HFF-Myc (cell line): ENCODE measurements around the gene CLASRP.

ENCODE experiments used
- DNase-seq: peaks from one replicate; pipeline ENCODE4 v3.0.0-alpha.2; 2011; ENCODE audit warnings: low read depth; ENCODE audit errors: extremely low read depth
- H3K4me3 ChIP-seq: replicated peaks from 2 replicates; pipeline ENCODE4 v1.5.1; 2011; ENCODE audit warnings: low read depth, mild to moderate bottlenecking, control low read depth, low read length
- TF ChIP-seq, protein P1 (sequence below): IDR thresholded peaks from 2 replicates; pipeline ENCODE4 v1.5.1; 2012; ENCODE audit warnings: mild to moderate bottlenecking, low read depth, low read length, control low read depth; ENCODE audit errors: missing control alignments

Gene CLASRP

DNA sequence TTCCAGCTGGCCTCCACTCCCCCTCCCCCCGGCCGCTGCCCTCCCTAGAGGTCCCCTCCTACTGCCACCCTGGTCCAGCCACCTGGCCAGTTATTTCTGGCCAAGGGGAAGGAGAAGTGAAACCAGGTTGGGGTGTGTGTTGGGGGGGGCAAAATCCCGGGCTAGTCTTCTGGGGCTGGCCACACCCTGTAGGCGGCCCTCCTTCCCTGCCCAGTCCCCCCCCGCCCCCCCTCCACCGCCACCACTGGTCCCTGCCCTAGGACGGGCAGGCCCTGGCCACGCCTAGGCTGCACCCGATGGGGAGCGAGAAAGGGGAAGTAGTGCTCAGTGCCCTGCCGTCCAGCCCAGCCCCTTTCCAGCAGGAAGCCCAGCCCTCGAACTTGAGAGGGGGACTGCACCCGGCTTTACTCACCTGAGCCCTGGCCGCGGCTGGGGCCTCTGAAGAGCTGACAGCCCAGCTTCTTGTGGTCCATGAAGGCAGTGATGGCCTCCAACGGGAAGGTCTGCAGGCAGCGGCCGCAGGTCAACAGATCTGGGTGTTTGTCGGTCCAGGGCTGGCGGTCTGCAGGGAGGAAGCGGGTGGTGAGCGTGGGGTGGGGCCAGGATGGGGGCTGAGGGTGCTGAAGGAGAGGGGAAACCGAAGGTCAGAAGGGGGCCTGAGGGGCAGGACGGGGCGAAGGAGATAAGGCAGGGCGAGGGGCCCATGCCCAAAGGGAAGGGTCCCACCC, 36.6 kb downstream of the CLASRP start:
- DNase-seq = no peak
- TF ChIP-seq, protein P1, sequence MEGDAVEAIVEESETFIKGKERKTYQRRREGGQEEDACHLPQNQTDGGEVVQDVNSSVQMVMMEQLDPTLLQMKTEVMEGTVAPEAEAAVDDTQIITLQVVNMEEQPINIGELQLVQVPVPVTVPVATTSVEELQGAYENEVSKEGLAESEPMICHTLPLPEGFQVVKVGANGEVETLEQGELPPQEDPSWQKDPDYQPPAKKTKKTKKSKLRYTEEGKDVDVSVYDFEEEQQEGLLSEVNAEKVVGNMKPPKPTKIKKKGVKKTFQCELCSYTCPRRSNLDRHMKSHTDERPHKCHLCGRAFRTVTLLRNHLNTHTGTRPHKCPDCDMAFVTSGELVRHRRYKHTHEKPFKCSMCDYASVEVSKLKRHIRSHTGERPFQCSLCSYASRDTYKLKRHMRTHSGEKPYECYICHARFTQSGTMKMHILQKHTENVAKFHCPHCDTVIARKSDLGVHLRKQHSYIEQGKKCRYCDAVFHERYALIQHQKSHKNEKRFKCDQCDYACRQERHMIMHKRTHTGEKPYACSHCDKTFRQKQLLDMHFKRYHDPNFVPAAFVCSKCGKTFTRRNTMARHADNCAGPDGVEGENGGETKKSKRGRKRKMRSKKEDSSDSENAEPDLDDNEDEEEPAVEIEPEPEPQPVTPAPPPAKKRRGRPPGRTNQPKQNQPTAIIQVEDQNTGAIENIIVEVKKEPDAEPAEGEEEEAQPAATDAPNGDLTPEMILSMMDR = no peak
- peak overlapping the region; percentile 67 for H3K4me3 ChIP-seq

DNA sequence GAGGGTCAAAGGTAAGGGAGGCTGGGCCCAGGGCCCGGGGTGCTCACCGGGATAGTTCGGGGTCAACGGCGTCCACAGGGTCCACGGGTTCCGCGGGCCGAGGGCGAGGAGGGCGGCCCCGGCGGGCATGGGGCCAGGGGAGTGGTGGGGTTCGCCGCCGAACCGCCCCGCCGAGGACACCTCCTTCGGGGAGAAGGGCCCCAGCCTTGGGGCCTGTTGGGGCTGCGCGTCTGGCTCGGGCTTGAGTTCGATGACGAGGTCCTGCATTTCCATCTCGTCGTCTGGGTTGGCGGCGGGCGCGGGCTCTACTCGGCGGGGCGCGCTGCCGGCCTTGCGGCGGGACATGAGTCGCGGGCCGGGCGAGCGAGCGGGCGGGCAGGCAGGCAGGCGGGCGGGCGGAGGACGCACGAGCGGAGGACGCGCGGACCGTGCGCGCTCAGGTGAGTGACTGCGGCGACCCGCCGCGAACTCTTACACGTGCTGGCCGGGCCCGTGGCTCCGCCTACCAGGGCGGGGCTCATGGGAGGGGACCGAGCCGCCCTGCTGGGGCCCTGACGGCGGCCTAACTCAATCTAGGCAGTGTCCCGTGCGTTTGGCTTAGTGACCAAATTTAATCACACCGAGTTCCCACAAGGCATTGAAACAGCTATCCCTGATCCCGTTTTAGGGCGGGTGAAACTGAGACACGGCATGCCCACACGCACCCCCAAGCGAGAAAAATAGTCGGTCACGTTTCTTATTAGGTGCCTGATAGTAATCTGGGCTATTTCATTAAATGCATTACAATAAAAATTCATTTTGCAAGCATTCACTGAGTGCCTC, 37.4 kb downstream of the CLASRP start, which contains the start of gene ZNF296:
Gene ZNF296, minus strand, starts transcription at position 450 of the 822 bp plus-strand sequence. Its CDS starts 105 bp downstream, at position 345.
- TF ChIP-seq, protein P1 = no peak
- peak; percentile 30 for DNase-seq
- peak within 1 kb of the TSS; percentile 67 for H3K4me3 ChIP-seq

DNA sequence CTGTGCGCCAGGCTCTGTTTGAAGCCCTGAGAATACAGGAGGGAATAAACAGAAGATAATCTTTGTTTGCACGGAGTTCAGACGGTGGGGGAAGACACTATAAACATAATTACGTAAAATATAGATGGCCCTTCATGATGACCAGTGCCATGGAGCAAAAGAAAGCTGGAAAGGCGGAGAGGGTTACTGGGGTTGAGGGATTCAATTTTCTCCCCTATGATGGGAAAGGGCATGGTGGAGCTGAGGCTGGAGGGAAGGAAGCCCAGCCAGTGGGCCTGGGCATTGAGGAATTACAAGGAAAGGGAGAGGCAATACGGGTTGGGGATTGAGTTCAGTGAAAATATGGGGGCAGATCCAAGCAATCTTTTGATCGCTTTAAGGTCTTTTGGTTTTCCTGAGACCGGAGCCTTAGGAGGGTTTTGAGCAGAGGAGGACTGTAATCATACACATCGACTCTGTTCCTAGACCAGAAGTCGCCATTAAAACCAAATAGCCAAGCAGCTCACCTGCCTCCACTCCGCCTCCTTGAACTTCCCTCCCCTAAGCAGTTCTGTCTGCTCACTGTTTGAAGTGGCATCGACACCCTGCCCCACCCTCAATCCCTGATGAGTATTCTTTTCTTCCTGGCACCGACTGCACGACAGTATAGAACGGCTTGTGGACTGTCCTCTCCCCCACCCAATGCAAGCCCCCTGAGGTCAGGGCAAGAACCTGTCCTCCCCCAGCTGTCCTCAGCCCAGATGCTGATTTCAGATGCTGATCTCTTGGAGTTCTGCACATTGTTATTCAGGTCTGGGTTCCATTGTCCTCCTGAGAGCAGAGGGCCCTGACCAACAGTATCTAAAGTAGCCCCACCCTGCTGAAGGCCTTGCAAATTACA, 38.2 kb downstream of the CLASRP start:
- peak overlapping the region; percentile 67 for H3K4me3 ChIP-seq
- no peak for DNase-seq
- TF ChIP-seq, protein P1 = no peak

DNA sequence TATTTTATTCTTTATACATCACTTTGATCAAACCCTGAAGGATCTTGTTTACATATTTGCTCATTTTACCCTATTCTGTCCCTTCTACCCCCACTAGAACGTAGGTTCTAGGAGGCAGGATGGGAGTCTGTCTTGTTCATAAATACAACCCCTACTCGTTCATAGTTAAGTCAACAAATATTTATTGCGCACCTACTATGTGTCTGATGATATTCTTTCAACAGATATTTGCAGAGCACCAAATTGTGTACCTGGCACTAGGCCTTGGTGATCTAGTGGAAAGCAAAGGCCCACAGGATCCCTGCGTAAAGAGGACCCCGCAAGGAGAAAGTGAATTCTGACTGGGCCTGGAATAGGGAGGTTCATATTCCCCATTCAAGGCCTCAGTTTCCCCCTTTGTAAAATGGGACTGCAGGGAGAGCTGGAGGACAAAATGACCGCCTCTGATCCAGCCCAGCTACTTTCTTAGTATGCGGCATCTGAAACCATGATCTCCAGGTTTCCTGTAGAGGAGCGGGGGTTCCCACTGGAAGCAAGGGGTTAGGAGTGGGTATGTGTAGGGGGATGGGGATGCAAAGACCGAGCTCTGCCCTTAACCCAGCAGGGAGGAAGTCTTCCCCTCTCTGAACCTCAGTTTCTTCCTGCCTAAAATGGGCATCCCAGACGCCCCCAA, 39.7 kb downstream of the CLASRP start:
- TF ChIP-seq, protein P1 = no peak
- peak overlapping the region; percentile 75 for H3K4me3 ChIP-seq
- DNase-seq = no peak

DNA sequence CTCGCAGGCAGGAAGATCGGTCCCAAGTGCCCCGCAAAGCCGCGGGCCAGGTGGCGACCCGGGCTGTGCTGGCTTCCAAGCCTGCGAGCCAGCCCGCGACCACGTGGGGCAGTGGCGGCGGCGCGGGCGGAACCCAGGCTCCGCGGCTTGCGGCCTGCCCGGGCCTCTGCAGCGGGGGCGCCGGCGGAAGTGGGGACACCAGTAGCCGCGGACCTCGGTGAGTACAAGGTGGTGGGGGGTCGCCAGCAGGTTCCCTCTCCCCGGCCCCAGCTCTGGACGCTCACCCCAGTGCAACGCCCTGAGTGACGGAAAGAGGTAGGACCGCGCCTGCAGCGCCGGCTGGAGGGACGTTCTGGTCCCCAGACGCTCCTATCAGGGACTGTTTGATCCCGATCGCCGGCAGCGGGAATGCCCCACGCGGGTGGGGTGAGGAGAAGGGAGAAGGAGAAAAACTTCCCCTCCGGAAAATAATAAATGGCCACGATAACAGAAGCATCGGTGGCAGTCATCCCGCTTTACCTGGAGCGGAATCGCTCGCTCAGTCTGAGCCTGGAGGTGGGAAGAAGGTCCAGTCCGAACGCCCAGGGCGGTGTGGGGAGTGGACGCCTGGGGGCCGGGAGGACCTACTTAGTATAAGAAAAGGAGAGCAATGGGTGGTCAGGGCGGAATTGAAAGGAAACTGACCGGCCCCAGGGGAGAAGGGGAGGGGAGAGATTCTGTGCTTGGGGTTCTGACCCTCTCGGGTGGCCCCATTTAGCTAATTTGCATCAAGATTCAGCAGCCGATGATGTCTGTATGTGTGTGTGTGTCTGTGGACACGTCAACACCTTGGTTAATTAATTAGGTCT, 40.4 kb downstream of the CLASRP start, which contains the start of gene GEMIN7:
Gene GEMIN7, plus strand, starts transcription at position 198 of the 848 bp plus-strand sequence. CDS start 10,855 bp downstream, outside the sequence.
- DNase-seq = no peak
- TF ChIP-seq, protein P1 = no peak
- H3K4me3 ChIP-seq = peak within 1 kb of the TSS; percentile 75
